Muscle of arm (tissue), 14 donors: ENCODE results near the gene LONRF2. TPM values are rescaled to one million over a fixed set of nuclear protein-coding genes. Genes with fewer than 3 reads are reported as not detected.
"Not testable (repeated sequence)": the region's sequence is repeated elsewhere in the genome, so short reads cannot be mapped to it uniquely, and the experiment has no call there.

Experiments used
- DNase-seq: peaks from one replicate; pipeline ENCODE4 v3.0.0-alpha.2; 2013
- long read RNA-seq, 11 donors: transcript quantifications; one replicate each; lab custom pipeline, GENCODE V29; 2026
- polyA plus RNA-seq, 12 donors: library from polyadenylated mRNA; unstranded; fragments of 120-200 nt; gene quantifications; one replicate each; pipeline ENCODE4 v1.2.1, GENCODE V29; 2013; ENCODE audit not compliant: insufficient read length in 12 of 12

Gene LONRF2
- 1 to 10 TPM in 7 of 12 donors, under 1 TPM in 4, not detected in 1; 0.57 to 1.5 (median 1.2) TPM for polyA plus RNA-seq
- long read RNA-seq, donor 1, result 0 reads
- long read RNA-seq, donor 2, result 0 reads
- long read RNA-seq, donor 3, result 0 reads
- long read RNA-seq, donor 4, result 0 reads
- long read RNA-seq, donor 5, full-length matches to known transcripts, result 2 of 2 reads
- long read RNA-seq, donor 5, partial matches to known transcripts, result 0 of 2 reads
- long read RNA-seq, donor 5, other reads (novel, unspliced or antisense), result 0 of 2 reads
- long read RNA-seq, donor 6, result 0 reads
- long read RNA-seq, donor 7, result 0 reads
- long read RNA-seq, donor 8, result 0 reads
- long read RNA-seq, donor 9, result 0 reads
- long read RNA-seq, donor 10, result 0 reads
- long read RNA-seq, donor 11, result 0 reads

DNA sequence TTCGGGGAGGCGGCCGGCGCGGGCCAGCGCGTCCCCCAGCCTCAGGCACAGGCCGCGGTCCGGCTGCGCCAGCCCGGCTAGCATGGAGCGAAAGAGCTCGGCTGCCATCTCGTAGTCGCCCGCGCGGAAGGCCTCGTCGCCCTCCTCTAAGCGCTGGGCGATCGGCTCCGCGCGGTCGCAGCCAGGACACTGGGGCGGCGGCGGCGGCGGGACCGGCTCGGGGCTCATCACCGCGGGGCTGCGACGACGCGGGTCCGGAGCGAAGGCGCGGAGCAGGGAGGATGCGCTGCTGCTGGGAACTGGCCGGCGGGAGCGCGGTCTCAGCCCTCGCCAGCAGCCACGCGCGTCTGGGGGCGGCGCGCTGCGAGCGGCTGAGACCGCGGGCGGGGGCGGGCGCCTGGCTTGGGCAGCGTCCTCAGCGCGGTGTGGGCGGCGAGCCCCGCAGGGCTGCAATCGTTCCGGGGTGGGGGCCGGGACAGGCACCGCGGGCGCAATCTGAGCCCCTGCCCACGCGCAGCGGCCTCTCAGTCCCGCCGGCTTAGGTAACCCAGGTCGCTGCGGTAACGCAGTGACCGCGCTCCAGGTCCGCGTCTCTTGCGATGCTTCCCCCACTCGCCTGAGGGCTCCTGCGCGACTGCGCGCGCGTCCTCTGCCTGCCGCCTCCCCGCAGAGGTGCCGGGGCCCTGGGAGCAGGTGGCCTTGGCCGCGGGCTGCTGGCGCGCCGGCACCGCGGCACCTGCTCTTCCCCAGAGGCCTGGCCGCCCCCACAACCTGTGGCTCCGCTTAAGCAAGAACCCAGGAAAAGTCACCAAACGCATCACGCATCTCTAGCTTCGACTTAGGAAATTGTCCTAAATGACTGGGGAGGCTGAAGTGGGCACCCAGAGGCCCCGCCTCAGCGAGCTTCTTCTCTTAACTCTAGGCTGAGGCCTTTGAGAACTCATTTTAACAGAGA is at the start of gene LONRF2:
Gene LONRF2 (minus strand): TSS at position 636 of the 955 bp plus-strand sequence. CDS start 408 bp downstream, at position 228.
- peak; percentile 7 for DNase-seq

DNA sequence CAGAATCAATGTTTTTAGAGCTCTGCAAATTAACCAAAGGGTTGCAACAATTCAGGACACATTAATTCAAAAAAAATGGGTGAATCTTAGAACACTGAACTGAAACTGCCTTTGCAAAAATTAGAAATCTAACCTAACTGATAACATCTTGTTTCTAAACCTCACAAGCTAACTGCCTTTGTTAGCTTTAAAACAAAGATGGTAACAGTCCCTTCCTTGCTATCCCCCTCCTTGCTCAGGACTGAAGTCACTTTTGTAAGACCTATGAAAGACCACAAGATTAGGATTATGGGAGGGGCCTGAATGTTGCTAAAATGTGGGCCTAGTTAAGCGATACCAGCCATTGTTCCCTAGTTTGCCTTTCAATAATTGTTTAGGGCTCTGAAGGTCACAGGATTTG is 44.9 kb upstream of the LONRF2 start:
- DNase-seq, result no peak

DNA sequence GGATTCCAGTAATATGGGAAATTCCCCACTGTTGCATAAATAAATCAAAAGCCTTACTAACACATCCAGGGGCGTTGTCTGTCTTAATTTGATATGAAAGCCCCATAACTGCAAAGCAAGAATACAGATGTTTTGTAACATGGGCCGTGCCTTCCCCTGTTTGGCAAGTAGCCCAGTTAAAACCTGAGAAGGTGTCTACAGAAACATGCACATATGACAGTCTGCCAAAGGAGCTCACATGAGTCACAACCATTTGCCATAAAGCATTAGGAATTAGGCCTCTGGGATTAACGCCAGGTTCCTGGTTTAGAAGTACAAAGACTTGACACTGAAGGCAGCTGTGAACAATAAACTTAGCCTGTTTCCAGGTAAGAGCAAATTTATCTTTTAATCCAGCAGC is 43.1 kb upstream of the LONRF2 start:
- no peak for DNase-seq

DNA sequence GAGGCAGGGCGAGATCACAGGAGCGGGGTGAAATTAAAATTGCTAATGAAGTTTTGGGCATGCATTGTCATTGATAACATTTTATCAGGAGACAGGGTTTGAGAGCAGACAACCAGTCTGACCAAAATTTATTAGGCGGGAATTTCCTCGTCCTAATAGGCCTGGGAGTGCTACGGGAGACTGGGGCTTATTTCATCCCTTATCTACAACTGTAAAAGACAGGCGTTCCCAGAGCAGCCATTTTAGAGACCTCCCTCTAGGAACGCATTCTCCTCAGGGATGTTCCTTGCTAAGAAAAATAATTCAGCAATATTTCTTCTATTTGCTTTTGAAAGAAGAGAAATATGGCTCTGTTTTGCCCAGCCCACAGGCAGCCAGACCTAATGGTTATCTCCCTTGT is 40.0 kb upstream of the LONRF2 start:
- DNase-seq, result not testable (repeated sequence)

DNA sequence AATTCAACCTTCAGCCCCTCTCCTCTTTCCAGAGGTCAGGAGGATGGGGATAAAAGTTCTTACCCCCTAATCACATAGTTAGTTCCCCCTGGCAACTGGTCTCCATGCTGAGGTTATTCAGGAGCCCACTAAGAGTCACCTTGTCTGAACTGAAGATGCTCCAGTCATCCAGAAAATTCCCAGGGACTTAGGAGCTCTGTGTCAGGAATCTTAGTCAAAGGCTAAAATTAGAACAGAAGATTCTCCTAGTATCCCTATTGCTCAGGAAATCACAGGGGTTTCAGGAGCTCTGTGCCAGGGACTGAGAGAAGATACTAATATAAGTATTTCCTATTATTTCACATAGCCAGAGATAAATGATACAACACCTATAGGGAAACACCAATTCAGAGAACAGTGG is 37.3 kb upstream of the LONRF2 start:
- no peak for DNase-seq

DNA sequence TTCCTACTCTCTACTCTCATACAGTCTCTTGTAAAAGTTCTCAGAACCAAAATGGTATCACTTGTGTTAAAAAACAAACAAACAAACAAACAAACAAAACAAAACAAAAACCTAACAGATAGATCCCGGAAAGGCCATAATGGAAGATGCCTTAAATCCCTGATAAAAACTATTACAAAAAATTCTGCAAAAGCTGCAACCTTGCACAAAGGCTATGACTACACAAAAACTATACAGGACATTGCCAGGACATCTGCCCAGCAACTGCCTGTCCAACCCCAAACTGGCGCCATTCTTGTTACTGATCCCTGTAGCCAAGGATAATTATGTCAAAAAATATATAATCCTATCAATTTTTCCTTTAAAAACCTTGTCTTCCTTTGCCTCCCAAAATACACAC is 36.3 kb upstream of the LONRF2 start:
- DNase-seq, result no peak

DNA sequence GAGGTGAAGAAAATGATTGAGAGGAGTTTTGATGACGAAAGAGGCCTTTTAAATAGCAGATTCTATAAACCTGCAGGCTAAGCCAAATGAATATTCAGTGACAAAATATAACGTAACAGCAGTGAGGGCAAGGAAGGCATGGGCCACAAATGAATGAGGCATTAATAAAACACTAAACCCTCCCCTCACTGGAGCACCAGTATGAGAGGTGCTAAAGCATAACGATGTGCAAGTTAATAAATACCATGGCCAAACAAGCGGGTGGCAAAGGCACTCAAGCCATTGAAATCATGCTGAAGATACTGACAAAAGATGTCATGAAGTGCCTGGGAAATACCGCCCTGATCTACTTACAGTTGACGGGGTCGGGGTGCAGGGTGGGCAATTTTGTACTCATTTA is 30.2 kb upstream of the LONRF2 start:
- DNase-seq, result no peak

DNA sequence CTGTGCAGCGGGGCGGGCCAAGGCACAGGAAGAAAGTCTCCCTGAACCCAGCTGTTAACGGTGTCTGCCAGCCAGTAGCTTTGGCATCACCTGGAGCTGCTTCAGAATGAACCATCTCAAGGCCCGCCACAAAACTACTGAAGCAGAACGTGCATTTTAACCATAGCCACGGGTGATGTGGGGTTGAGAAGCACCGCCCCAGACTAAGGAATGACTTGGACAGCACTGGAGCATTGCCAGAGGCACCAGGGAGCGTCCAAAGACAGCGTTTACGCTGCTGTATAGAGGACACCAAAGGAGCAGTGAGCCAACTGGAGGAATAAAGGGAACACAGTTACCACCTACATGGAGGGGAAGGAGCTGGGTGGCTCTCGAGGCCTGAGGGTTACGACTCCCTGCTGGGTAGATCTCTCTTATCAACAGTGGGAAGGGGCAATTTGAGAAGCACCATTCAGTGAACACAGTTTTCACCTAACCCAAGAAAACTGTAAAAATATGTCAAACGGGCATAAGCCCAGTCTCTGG is 28.4 kb upstream of the LONRF2 start:
- no peak for DNase-seq

DNA sequence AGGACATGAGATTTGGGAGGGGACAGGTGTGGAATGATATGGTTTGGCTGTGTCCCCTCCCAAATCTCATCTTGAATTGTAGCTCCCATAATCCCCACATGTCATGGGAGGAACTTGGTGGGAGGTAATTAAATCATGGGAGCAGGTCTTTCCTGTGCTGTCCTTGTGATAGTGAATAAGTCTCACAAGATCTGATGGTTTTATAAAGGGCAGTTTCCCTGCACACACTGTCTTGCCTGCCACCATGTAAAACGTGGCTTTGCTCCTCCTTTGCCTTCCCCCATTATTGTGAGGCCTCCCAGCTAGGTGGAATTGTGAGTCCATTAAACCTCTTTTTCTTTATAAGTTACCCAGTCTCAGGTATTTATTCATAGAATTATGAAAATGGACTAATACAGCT is 22.8 kb upstream of the LONRF2 start:
- not testable (repeated sequence) for DNase-seq

DNA sequence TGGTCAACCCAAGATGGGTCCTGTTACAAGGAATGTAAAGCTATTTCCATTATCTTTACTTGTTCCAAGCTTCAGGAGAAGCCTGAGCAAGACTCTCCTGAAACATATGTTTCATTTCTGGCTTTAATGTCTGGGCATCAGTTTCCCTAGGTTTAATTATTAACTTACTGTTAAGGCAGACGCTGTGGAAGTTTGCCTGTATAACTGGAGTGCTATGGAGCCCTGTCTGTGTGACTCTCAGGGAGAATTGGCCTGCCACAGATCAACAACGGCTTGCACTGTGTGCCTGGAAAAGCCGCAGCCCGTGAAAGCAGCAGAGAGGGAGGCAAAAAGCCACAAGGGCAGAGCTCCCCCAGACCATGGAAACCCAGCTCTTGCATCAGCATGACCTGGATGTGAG is 22.1 kb upstream of the LONRF2 start:
- no peak for DNase-seq

DNA sequence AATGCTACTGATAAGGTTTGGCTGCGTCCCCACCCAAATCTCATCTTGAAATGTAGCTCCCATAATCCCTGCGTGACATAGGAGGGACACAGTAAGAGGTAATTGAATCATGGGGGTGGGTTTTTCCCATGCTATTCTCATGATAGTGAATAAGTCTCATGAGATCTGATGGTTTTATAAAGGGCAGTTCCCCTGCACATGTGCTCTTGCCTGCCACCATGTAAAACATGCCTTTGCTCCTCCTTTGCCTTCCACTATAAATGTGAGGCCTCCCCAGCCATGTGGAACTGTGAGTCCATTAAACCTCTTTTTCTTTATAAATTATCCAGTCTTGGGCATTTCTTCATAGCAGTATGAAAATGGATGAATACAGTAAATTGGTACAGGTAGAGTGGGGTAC is 20.2 kb upstream of the LONRF2 start:
- DNase-seq, result not testable (repeated sequence)

DNA sequence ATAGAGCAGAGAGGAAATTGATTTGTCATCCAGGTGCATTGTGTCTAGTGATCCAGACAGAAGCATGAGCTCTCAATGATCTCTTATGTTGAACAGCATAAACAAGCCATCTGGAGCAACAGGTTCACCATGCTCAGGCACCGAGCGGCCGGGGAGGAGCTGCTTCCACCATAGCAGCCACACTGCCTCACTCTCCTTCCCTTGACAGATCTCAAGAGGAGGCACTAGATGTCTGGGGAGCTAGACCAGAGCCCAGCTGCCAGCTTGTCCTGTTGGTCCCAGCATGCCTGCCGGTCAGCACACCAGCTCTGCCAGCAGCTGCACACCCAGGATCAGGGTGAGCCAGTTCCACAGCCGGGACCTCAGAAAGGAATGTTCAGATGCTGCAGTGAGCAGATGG is 17.5 kb upstream of the LONRF2 start:
- no peak for DNase-seq

DNA sequence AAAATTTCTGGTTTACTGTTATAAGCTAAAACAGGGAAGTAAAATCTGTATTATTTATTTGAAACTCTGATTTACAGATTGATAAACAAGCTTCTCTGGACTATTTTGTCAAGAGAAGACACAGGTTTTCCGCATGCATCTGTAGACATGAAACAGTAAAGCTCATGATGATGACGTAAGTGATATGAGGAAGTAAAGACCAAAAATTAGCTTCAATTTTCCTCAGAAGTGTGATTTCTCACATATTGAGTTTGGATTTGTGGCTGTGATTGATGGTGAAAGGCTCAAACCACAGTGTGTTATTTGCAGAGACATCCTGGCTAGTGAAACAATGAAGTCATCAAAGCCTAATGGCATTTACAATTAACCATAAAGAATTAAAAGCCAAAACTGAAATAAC is 12.6 kb upstream of the LONRF2 start:
- DNase-seq, result no peak

DNA sequence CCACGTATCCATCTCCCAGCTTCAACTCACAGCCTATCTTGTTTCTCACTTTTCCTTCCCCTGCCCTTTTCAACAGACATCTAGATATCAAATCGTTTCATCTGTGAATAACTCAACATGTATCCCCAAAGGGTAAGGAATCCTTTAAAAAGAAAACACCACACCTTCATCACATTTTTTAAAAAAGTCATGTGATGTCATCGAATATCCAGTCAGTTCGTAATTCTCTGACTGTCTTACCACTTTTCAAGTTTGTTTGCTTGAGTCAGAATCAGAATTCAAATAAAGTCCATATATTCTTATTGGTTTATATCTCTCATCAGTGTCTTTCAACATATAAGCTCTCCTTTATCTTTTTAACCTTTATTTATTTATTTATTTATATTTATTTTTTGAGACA is 5.4 kb upstream of the LONRF2 start:
- DNase-seq, result no peak

DNA sequence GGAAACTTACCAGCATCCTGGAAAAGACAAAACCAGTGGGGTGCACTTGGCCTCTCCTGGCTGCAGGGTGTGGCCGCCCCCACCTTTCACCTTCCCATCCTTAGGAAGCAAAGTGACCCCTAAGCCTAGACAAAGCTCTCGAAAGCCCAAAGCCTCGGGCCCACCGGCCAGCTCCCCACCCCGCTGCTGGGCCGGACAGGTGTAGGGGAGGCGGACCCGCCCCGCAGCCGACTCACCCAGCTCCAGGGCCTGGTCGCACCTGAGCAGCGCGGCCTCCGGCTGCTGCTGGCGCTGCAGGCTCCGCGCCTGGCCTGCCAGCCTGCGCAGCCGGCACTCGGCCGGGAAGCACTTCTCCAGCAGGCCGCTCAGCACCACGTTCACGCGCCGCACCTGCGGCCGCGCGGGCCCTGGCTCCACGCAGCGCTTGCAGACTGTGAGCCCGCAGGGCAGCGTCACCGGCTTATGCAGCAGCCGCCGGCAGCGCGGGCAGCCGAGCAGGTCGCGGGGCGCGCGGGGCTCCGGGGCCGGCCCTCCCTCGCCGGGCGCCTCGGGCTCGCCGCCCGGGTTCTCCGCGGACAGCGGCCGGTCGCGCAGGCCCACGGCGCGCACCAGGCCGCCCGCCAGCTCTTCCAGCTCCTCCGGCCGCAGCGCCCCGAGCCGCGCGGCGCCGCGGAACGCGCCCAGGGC is 979 bp downstream of the LONRF2 start:
- peak; percentile 14 for DNase-seq

DNA sequence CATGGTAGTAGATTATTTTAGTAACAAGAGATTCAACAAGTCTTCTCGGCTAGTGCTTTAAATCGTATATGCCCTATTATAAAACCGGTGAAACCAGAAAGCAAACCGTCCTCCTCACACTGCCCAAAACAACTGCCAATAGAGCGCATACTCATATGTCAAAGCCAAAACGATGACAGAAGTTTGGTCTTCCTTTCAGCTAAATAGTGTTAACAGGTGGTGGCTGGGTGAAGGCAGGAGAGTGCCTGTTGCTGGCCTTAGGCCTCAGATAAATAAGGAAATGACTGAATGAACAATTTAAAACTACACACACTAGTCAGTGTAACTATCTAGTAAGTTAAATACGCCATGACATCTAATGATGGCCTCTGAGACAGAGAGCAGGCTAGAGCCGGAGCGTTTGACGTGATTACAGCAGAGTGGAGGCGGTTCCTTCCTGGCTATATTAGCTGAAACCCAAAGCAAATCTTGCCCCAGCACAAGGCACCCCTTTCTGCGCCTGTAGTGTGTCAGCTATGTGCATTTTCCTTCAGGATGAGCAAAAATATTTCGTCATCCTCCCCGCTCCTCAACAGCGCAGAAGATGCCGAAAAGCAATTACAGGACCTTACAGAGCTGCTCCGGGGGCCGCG is 1.6 kb downstream of the LONRF2 start:
- peak; percentile 5 for DNase-seq

DNA sequence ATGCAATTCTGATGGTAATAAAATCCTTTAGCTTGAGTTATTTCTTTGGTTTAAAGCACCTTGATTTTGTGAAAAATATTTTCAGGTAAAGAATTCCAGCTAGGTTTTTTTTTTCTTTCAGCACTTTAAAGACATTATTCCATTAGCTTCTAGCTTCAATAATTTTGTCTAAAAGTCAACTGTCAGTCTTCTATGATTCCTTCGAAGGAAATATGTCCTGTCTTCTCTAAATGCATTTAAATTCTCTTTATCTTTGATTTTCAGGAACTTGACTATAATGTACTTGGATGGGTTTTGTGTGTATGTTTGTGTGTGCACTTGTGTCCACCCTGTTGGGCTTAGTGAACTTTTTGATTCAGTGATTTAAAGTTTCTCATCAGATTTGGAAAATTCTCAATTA is 4.7 kb downstream of the LONRF2 start:
- no peak for DNase-seq

DNA sequence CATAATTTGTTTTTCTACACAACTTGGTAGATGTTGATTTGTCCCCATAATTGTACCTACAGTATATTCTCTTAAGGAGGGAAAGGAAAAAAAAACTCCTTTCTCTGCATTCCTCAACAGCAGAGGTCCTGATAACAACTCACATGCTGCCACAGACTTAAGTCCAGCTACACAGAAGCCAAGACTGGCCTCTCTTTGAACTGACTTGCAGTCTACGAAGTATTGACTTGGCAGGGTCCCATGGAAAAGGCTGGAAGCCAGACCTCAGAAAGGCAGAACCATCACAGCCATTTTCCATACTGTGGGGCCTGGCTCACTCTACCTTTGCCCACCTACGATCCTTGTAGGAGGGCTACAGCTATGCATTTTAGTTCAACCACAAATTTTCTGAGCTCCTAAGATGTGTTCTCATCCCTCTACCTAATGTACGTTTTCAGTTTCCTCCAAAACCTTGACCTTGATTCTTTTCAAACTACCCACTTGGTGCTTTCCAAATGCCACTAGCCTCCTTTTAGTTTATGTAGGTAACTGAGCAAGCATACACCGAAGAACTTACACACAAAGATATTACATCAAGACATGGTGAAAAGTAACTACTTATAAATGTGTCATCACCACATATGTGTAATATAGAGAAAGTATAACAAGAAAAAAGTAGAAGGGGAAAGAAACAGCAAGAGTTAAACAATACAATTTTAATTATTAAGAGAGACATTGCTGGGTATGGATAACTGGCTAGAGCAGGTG is 12.2 kb downstream of the LONRF2 start:
- no peak for DNase-seq

DNA sequence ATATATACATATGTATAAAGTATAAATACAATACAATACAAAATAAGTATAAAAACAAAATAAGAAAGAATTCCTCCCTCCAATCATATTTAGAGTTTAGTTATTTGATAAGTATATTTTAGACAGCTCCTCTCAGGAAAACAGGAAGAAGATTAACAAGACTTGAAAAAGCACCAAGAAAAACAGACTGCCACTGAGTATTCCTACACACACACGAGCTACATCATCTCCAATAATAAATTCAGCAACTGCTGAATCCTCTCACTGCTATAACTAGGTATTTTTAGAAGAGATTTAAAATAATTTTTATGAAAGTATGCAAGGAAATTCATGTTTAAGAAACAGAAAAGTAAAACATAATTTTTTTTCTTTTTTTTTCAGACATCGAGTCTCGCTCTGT is 13.0 kb downstream of the LONRF2 start:
- no peak for DNase-seq

DNA sequence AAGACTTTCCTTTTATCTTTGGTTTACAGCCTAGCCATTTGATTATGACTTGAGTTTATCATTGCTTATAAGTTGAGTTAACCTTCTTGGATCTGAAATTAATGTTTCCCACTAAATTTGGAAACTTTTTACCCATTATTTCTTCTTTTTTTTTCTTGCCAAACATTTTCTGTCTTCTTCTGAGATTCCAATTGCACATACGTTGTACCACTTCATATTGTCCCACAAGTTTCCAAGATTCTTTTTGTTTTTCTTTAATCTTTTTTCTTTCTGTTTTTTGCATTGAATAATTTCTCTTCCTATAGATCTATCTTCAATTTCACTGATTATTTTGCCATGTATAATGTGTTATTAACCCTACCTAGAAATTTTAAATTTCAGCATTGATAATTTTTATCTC is 18.6 kb downstream of the LONRF2 start:
- DNase-seq, result no peak

DNA sequence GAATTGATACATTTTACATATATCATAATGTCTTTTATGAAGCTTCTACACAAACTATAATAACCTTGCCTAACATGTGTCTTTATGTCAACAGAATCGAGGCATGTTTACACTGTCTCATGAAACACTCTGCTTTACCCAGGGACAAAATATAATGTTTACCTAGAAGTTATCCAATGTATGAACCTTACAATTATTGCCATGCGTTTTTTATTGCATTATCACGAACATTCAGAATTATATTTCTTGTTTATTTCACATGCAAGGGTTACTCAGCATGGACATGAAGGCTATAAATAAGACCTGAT is 19.8 kb downstream of the LONRF2 start:
- no peak for DNase-seq
